ENCODE measurements around the gene ELMO2.

ELMO2 gene

DNA sequence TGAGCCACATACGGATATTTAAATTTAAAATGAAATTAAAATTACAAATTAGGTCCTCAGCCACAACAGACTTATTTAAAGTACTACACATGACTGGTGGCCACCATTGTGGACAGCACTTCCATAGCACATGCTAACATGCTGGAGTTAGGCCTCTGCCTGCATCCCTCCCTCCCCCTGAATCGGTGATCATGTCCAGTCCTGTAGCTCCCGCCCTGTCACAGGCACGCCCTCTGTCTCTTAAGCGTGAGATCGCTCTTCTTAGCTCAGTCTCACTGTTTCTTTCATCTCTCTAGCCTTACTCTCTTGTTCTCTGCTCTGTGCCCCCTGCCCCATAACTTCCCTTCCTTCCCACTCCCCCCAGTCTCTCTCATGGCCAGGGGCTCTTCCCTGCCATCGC lies 28.9 kb downstream of the ELMO2 start:
- Histone ChIP-seq H3K4me1 (ENCODE audit: control insufficient read depth, insufficient read depth, low read length) (no peaks in the 10 kb centered on the region), H3K4me3 (ENCODE audit: low read depth, low read length) (no peak overlapping the region), H3K36me3 (ENCODE audit: control insufficient read depth in 2 of 2, insufficient read depth in 1 of 2, low read length in 2 of 2) (peaks cover 16 to 94% of the 10 kb centered on the region in 2 experiments), H3K9me3 (ENCODE audit: control insufficient read depth, insufficient read depth, low read depth, low read length) (no peaks in the 10 kb centered on the region), H3K27ac (ENCODE audit: extremely low read depth, low read depth, low read length) (no peak overlapping the region)
- CTCF ChIA-PET: no interaction called here
- POLR2A ChIA-PET: no interaction called here
- TF ChIP-seq ZNF274 (IDR thresholded peaks at IDR 0.05; ENCODE audit: low read length): no peak
- no peak for TF ChIP-seq ZNF274 (tag by site-specific recombination; IDR thresholded peaks at IDR 0.05; ENCODE audit: borderline replicate concordance)
- TF ChIP-seq, protein P1, sequence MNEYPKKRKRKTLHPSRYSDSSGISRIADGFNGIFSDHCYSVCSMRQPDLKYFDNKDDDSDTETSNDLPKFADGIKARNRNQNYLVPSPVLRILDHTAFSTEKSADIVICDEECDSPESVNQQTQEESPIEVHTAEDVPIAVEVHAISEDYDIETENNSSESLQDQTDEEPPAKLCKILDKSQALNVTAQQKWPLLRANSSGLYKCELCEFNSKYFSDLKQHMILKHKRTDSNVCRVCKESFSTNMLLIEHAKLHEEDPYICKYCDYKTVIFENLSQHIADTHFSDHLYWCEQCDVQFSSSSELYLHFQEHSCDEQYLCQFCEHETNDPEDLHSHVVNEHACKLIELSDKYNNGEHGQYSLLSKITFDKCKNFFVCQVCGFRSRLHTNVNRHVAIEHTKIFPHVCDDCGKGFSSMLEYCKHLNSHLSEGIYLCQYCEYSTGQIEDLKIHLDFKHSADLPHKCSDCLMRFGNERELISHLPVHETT (tag by site-specific recombination; IDR thresholded peaks at IDR 0.05): no peak
- TF ChIP-seq ZNF426 (tag by site-specific recombination; IDR thresholded peaks at IDR 0.05): no peak
- no peak for TF ChIP-seq ZNF140 (tag by site-specific recombination; IDR thresholded peaks at IDR 0.05)
- TF ChIP-seq KLF9 (tag by site-specific recombination; IDR thresholded peaks at IDR 0.05; ENCODE audit: low read depth): no peak
- TF ChIP-seq GLIS2 (tag by site-specific recombination; IDR thresholded peaks at IDR 0.05): no peak
- no peak for TF ChIP-seq SCRT2 (tag by site-specific recombination; IDR thresholded peaks at IDR 0.05)
- no peak for TF ChIP-seq ZNF777 (tag by site-specific recombination; IDR thresholded peaks at IDR 0.05; ENCODE audit: borderline replicate concordance)
- no peak for TF ChIP-seq HIC1 (tag by site-specific recombination; IDR thresholded peaks at IDR 0.05)
- no peak for TF ChIP-seq ZNF157 (tag by site-specific recombination; IDR thresholded peaks at IDR 0.05)
- TF ChIP-seq ZNF837 (tag by site-specific recombination; IDR thresholded peaks at IDR 0.05): no peak

DNA sequence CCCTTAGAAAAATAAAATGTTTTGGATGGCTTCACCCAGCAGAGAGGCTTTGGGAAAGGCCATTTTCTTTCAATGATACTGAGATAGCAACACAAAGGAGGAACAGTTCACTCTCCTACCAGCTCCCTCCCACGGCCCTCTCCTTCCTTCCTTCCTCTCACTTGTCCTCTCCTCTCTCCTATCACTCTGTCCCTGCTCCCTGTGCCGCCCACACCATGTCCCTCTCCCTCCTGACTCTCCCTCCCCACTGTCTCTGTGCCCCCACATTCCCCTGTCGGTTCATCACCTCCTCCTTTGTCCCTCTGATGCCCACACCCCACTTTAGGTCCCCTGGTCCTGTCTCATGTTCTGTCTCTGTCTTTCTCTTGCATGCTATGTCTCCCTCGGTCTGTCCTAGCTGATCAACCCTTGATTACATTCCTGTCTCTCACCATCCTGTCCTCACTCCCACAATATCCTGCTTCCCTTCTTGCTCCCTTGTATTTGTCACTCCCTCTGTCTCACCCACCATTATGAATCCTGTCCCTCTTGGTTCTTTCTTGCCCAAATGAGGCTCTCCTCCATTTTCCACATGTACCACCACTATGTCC lies 30.1 kb downstream of the ELMO2 start:
- Histone ChIP-seq H3K9me3 (ENCODE audit: control insufficient read depth, insufficient read depth, low read depth, low read length) (no peaks in the 10 kb centered on the region), H3K4me3 (ENCODE audit: low read depth, low read length) (no peak overlapping the region), H3K4me1 (ENCODE audit: control insufficient read depth, insufficient read depth, low read length) (no peaks in the 10 kb centered on the region), H3K36me3 (ENCODE audit: control insufficient read depth in 2 of 2, insufficient read depth in 1 of 2, low read length in 2 of 2) (peaks cover 23 to 94% of the 10 kb centered on the region in 2 experiments), H3K27ac (ENCODE audit: extremely low read depth, low read depth, low read length) (no peak overlapping the region)
- ChIA-PET POLR2A (no interaction called here), CTCF (interaction anchor here (0.6 to 0.7 kb wide), 2 partner anchors 244 to 492 kb away, joined by 3 to 5 read pairs; no protein-coding TSS in a partner anchor)
- peak; percentile 96 for TF ChIP-seq ZFHX2 (tag by site-specific recombination; conservative IDR thresholded peaks at IDR 0.05)
- TF ChIP-seq ZNF174 (tag by site-specific recombination; IDR thresholded peaks at IDR 0.05): no peak
- peak; percentile 98 for TF ChIP-seq EGR2 (tag by site-specific recombination; IDR thresholded peaks at IDR 0.05; ENCODE audit: low read depth)
- peak; percentile 30; the same call in 1 of the 2 replicates for TF ChIP-seq ZNF311 (tag by site-specific recombination; IDR thresholded peaks at IDR 0.05; ENCODE audit: borderline replicate concordance)

DNA sequence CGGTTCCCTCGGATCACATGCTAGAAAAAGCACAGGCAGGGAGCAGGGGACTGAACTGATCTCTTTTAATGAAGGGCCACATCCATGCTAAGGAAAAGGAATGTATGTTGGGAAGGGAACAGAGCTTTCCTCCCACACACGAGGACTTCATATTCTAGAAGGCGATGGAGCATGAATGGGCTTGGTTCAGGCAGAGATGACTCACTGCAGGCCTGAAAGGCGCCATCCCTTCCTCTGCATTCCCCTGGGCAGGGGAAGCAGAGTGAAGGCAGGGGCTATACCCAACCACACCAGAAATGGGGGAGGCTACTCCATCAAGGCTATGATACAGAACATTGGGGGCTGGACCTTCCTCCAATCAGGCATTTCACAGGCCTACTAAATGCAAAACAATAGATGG lies 30.6 kb downstream of the ELMO2 start:
- H3K27ac ChIP-seq (ENCODE audit: extremely low read depth, low read depth, low read length): no peak overlapping the region
- no peaks in the 10 kb centered on the region for H3K9me3 ChIP-seq (ENCODE audit: control insufficient read depth, insufficient read depth, low read depth, low read length)
- H3K4me3 ChIP-seq (ENCODE audit: low read depth, low read length): no peak overlapping the region
- TF ChIP-seq ZNF335 (tag by site-specific recombination; conservative IDR thresholded peaks at IDR 0.05): peak; percentile 55
- TF ChIP-seq RBAK (tag by site-specific recombination; IDR thresholded peaks at IDR 0.05): no peak
- TF ChIP-seq, protein P2, sequence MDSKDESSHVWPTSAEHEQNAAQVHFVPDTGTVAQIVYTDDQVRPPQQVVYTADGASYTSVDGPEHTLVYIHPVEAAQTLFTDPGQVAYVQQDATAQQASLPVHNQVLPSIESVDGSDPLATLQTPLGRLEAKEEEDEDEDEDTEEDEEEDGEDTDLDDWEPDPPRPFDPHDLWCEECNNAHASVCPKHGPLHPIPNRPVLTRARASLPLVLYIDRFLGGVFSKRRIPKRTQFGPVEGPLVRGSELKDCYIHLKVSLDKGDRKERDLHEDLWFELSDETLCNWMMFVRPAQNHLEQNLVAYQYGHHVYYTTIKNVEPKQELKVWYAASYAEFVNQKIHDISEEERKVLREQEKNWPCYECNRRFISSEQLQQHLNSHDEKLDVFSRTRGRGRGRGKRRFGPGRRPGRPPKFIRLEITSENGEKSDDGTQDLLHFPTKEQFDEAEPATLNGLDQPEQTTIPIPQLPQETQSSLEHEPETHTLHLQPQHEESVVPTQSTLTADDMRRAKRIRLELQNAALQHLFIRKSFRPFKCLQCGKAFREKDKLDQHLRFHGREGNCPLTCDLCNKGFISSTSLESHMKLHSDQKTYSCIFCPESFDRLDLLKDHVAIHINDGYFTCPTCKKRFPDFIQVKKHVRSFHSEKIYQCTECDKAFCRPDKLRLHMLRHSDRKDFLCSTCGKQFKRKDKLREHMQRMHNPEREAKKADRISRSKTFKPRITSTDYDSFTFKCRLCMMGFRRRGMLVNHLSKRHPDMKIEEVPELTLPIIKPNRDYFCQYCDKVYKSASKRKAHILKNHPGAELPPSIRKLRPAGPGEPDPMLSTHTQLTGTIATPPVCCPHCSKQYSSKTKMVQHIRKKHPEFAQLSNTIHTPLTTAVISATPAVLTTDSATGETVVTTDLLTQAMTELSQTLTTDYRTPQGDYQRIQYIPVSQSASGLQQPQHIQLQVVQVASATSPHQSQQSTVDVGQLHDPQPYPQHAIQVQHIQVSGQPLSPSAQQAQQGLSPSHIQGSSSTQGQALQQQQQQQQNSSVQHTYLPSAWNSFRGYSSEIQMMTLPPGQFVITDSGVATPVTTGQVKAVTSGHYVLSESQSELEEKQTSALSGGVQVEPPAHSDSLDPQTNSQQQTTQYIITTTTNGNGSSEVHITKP (tag by site-specific recombination; IDR thresholded peaks at IDR 0.05): peak; percentile 39; the same call in 1 of the 2 replicates
- ChIA-PET POLR2A (no interaction called here), CTCF (interaction anchor here (0.7 kb wide), 1 partner anchor 493 kb away, joined by 3 read pairs; no protein-coding TSS in a partner anchor)
- H3K4me1 ChIP-seq (ENCODE audit: control insufficient read depth, insufficient read depth, low read length): no peaks in the 10 kb centered on the region
- H3K36me3 ChIP-seq (ENCODE audit: control insufficient read depth in 2 of 2, insufficient read depth in 1 of 2, low read length in 2 of 2): peaks cover 23 to 95% of the 10 kb centered on the region in 2 experiments

Data from HEK293 (cell line).